Stimulated activated CD8-positive, alpha-beta memory T cell treated with anti-CD3 and anti-CD28 coated beads, Interleukin-7, amount 100 ng/mL, for 24 hours (primary cell): ENCODE results near the gene RASGEF1C.
"Not testable (repeated sequence)": the region's sequence is repeated elsewhere in the genome, so short reads cannot be mapped to it uniquely, and the experiment has no call there.

Source experiments
- DNase-seq: peaks from one replicate; pipeline ENCODE4 v3.0.0-alpha.2; 2020; ENCODE audit warnings: low read depth

RASGEF1C gene

DNA sequence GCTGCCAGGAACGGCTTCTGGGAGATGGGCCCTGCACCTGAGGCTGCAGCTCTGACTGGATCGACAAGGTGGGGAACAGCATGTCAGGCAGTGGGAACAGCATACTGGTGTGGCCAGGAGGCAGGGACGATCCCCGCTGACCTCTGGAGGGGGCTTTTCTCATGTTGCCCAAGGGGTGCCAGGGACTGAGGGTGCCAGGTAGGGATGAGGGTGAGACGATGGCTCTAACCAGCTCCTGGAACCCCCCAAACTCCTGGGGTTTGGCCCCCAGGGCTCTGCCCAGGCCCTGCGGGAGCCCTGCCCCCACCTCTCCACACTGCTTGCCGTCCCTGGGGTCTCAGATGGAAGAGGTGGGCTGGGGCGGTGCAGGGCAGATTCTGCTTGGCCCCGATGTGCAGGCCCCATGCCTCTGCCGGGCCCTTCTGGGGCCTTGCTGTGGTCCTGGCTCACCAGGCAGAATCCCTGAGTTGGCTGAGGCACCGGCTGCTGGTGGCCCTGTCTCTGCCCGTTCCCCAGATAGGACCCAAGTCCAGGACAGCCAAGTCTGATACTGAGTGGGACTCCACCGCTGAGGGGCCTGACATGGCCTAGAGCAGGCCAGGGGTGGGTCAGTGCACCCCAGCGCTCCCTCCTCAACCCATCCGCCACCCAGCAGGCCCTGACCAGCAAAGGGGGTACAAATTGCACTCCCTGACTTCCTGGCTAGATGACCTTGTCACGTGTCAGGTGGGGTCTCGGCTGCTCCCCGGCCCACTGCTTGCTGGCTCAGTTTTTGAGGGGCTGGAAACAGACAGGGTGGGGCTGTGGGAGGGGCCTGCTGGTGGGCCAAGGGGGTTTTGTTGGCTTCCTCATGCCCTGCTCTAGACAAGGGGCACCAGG, 109.0 kb downstream of the RASGEF1C start:
- DNase-seq: no peak

DNA sequence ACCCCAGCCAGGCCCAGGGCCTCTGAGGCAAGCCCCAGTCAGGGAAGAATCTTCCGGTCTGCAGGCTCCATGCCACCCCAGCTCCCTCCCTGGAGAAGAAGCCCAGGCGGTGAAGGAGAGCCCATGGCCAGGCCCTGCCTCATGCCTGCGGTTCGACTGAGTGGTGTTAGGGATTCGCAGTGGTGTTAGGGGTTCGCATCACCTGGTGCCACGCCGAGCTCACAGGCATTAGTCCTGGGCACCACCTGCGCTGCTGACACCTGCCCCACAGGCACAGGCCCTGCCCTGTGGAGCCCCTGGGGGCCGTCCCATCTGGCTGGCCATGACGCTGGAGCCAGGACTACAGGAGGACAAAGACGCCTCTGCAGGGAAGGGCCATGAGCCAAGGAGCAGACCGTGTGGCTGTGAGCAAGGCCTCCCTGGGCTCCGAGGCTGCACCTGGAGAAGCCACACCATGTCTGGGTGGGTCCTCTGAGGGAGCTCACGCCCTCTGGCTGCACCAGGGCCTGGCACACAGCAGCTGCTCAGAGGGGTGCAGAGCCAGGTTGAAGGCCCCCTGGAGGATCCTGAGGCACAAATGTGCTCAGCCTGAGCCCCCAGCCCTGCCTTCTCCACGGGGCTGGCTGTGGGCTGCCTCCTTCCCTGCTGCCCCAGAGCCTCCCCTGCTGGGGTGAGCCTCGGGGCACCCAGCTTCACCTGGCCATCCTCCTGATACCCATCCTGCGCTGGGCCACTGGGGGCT, 109.8 kb downstream of the RASGEF1C start:
- DNase-seq: no peak

- no peak for DNase-seq
Observed at GRCh38 chr5:180098526-180098925, 110.5 kb downstream of the RASGEF1C start.

- DNase-seq: no peak
Observed at GRCh38 chr5:180097926-180098325, 111.1 kb downstream of the RASGEF1C start.

DNA sequence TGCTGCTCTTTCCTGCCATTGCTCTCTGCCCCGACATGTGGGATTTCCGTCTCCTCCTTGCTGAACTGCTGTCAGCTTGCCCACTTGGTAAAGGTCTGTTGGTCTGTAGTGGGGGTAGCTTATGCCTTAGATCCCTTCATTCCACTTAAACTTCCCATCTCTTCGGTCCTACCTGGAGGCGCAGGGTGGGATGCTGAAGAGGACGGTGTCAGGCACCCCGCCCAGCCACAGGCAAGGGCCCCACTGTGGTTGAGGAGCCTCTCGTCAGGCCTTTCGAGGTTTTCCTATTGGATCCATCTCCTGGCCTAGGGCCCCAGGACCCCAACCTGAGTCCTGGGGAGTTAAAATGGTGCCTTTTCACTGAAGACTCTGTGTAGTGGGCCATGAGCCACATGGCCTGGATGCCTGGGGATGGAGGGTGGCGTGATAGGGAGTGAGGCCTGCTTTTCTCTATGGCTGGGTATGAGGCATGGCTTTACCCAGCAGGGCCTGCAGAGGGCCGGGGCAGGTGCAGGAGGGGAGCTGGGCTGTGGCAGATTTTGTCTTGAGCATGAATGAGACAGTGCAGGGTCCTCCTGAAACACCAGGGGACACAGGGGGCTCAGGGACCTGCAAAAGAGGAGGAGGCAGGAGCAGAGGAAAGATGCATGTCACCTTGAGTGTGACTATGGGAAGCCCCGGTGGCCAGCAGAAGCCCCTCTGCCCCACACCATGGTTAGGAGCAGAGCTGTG, 111.7 kb downstream of the RASGEF1C start:
- no peak for DNase-seq

DNA sequence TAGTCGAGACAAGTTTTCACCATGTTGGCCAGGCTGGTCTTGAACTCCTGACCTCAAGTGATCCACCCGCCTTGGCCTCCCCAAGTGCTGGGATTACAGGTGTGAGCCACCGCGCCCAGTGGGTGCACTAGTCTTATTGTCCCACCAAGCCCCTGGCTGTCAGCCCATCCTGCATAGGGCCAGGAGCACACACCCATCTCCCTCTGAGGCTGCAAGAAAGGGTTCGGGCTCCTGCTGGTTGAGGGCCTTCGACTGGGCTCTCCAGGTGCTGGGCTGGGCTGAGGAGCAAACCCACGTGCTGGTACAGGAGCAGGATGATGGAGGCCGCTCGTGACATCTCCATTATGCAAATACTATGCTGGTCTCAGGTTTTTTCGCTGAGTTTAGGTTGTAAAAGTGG, 112.4 kb downstream of the RASGEF1C start:
- DNase-seq: no peak

DNA sequence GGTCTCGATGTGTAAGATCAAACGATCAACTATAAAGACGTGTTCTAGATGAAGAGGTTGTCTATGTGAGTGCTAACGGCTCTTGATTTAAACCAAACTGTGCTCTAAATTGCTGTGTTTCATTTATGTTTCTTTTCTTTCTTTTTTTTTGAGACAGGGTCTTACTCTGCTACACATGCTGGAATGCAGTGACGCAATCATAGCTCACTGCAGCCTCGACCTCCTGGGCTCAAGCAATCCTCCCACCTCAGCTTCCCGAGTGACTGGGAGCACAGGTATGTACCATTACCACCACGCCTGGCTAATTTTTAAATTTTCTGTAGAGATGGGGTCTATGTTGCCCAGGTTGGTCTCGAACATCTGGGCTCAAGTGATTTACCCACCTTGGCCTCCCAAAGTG, 113.5 kb downstream of the RASGEF1C start:
- no peak for DNase-seq

- DNase-seq: no peak
Observed at GRCh38 chr5:180093651-180094382, 115.2 kb downstream of the RASGEF1C start.

GRCh38 chr5:180093241-180093640, 115.8 kb downstream of the RASGEF1C start:
- DNase-seq: no peak

DNA sequence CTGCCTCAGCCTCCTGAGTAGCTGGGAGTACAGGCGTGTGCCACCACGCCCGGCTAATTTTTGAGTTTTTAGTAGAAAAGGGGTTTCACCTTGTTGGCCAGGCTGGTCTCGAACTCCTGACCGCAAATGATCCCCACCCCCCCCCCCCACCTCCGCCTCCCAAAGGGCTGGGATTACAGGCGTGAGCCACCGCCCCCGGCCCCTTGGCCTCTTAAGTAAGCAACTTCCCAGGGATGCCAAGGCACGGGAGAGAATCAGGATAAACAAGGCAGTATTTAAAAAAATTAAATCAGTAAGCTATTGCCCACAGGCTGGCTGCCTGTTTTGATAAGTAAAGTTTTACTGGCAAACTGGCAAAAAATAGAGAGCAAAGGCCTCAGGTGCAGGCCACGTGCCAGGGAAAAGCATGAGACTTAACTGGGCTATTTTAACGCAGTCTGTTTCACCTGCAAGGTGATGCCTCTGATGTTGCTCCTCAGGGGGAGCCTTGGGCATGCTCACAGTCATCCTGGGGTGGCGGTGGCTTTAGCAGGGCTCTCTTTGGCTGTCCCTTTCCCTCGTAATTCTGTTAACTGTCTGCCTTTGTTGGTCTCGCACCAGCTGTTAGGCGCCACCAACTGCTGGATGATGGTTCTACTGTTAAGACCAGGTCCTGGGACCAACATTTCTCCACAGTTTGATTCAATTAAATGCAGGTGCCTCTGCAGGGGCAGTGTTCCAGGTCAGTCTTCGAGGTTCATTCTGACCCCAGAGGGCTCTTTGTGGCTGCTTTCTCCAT, 118.1 kb downstream of the RASGEF1C start:
- DNase-seq: no peak

- DNase-seq: peak; percentile 57
Observed at GRCh38 chr5:180090098-180090768, 118.8 kb downstream of the RASGEF1C start.

- DNase-seq: not testable (repeated sequence)
Observed at GRCh38 chr5:180089628-180090027, 119.4 kb downstream of the RASGEF1C start.

DNA sequence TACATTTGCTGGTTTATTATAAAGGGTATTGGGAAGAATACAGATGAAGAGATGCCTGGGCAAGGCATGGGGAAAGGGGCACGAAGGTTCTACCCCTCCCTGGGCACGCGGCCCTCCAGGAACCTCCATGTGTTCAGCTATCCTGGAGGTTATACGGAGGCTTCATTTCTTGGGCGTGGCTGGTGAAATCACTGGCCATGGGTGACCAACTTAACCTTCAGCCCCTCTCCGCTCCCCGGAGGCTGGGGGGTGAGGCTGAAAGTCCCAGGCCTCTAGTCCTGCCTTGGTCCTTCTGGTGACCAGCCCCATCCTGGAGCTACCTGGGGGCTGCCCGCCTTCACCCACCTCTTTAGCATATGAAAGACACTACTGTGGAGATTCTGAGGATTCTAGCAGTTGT, 120.5 kb downstream of the RASGEF1C start:
- DNase-seq: no peak

DNA sequence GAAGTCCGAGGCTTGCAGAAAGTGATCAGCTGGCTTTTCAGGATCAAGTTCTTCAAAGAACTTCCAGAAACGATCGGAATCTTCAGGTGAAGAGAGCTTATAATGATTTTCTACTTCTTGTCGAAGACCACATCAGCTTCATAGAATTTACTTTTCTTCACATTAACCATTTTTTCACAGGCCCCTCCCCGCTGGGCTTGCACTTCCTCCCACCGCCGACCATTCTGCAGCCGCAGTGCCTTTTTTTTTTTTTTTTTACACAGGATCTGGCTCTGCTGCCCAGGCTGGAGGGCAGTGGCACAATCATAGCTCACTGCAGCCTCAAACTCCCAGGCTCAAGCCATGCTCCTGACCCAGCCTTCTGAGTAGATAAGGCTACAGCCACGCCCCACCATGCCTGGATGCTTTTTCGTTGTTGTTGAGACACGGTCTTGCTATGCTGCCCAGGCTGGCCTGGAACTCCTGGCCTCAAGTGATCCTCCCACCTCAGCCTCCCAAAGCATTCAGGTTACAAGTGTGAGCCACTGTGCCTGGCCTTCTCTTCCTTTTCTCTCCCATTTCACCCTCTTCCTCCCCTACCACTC, 122.1 kb downstream of the RASGEF1C start:
- no peak for DNase-seq

- DNase-seq: no peak
Observed at GRCh38 chr5:180085837-180086236, 123.2 kb downstream of the RASGEF1C start.

DNA sequence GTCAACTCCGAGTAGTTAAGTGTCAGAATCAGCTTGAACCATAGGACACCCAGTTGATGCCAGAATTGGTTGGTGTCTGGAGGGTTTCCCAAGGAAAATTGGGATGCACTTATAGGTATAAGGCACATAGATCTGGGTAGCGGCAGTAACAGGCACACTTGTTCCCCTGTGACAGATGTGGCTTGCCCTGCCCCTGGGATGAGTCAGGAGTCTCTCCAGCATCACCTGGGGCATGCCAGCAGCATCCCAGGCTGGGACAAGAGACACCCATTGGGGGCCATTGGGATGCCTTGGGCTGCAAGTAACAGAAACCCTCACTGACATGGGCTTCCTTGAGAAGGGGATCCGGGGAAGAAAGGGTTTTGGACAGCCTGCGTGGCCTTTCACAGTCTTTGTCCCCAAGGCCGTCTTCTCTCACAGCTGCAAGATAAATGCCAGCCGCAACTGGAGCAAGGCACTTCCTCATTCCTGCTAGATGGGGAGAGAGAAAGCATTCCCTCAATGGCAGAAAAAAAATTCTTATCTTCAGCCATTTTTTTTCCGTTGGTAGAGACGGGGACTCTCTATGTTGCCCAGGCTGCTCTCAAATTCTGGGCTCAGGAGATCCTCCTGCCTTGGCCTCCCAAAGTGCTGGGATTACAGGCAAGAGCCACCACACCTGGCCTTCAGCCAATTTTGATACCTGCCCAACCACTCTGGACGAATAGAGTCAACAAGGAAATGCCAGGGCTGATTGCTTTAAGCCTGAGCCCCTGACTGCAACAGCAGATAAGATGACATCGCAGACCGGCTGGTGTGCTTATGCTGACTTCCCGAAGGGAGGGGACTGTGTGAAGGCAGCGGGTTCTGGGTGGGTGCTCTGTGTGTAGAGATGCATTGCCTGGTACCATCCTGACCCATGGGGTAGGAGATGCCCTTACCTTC, 124.1 kb downstream of the RASGEF1C start:
- no peak for DNase-seq

- DNase-seq: no peak
Observed at GRCh38 chr5:180083529-180084060, 125.4 kb downstream of the RASGEF1C start.

DNA sequence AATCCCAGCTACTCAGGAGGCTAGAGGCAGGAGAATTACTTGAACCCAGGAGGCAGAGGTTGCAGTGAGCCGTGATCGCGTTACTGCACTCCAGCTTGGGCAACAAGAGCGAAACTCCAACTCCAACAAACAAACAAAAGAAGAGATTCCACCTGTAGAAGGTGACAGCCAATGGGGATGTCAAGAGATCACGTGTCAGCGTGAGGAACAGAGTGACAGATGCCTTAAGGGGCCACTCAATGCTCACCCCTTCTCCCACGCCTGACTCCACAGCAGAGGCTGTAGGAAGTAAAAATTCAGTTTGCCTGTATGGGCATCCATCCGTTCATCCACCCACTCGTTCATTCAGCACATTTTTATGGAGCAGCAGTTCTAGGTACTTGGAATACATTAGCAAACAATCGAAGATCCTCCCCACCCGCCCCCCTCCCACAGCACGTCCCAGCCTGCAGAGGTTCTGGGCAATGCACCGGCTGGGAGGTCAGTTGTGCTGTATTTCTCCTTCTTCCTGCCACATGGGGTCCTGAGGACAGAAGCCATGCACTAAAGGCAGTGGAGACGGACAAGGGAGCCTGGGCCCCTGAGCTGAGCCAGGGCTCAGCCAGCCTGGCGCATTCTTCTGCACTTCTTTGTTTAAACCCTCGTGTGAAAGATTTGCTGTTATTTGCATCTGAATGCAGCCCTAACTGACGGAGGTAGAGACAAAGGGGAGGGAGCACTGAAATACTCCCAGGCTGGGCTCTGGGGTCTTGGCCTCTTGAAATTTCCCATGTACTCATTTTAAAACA, 126.2 kb downstream of the RASGEF1C start:
- DNase-seq: no peak
